Dermis microvascular lymphatic vessel endothelial cell (primary cell): ENCODE measurements around the gene IRX4. TPM values are rescaled to one million over a fixed set of nuclear protein-coding genes. Genes with fewer than 3 reads are reported as not detected.

ENCODE experiments used
- DNase-seq, 2 donors: peaks; one replicate each; pipeline versions ENCODE4 v3.0.0 to v3.0.0-alpha.2; 2010; ENCODE audit warnings: low read depth in 2 of 2
- total RNA-seq: library from RNA; depleted of rRNA; stranded (reverse); fragments of >200 nt; gene quantifications from 2 replicates; pipeline ENCODE4 v1.2.1, GENCODE V29; 2014

IRX4 gene
- total RNA-seq, 1 donor from 2014 or later, result not detected

GRCh38 chr5:1840741-1841521 lies 41.8 kb downstream of the IRX4 start:
- DNase-seq, result no peak

- no peak for DNase-seq
These were observed 42.6 kb downstream of the IRX4 start for GRCh38 chr5:1840071-1840547.

GRCh38 chr5:1838013-1838412 lies 44.7 kb downstream of the IRX4 start:
- DNase-seq, result no peak

- no peak for DNase-seq
These were observed 45.5 kb downstream of the IRX4 start for GRCh38 chr5:1836891-1837880.

- DNase-seq, result no peak
These were observed 46.4 kb downstream of the IRX4 start for GRCh38 chr5:1836176-1836890.

- no peak for DNase-seq
These were observed 47.3 kb downstream of the IRX4 start for GRCh38 chr5:1835431-1835830.

GRCh38 chr5:1834721-1835429 lies 47.9 kb downstream of the IRX4 start:
- DNase-seq, result no peak

- DNase-seq, result no peak
These were observed 48.6 kb downstream of the IRX4 start for GRCh38 chr5:1834022-1834551.

GRCh38 chr5:1833264-1834021 lies 49.3 kb downstream of the IRX4 start:
- DNase-seq, result no peak

- DNase-seq, result no peak
These were observed 50.0 kb downstream of the IRX4 start for GRCh38 chr5:1832511-1833250.

- no peak for DNase-seq
These were observed 50.9 kb downstream of the IRX4 start for GRCh38 chr5:1831677-1832313.

- DNase-seq, result no peak
These were observed 51.5 kb downstream of the IRX4 start for GRCh38 chr5:1831257-1831656.

GRCh38 chr5:1830571-1831228 lies 52.0 kb downstream of the IRX4 start:
- DNase-seq, result no peak

GRCh38 chr5:1827886-1828397 lies 54.8 kb downstream of the IRX4 start:
- no peak for DNase-seq
